ENCODE measurements around the gene ACTL8.

ACTL8 gene

DNA sequence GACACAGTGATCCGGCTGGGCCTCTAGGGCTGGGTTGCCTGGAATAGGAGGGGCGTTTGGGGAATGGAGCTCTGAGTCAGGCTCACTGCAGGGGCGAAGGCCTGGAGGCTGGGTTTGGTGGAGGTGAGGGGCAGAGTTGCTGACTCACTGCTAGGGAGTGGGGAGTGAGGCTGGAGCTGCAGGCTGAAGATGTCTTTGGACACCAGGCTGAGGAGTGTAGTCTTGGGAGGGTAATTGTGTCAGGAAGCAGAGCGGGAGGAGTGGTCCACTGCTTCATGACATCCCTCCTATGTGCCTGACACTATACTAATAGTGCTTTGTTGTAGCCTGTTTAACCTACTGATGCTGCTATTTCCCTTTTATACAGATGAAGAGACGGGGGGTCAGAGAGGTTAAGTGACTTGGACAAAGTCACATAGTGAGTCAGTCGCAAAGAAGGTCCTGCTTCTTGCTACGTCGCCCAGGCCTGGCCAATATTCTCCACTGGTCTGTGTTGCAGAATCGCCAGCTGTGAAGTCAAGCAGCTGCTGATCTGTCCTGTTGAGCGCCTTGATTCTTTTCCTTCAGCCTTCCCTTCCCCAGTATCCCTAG, 13.6 kb downstream of the ACTL8 start:
- DNase-seq (ENCODE audit: low read depth in 3 of 3, low spot score in 1 of 3): no peak

- no peak for DNase-seq (ENCODE audit: low read depth in 3 of 3, low spot score in 1 of 3)
Measured at GRCh38 chr1:17770983-17771382, 15.8 kb downstream of the ACTL8 start.

GRCh38 chr1:17772615-17773212, 17.6 kb downstream of the ACTL8 start:
- DNase-seq (ENCODE audit: low read depth in 3 of 3, low spot score in 1 of 3): no peak

- no peak for DNase-seq (ENCODE audit: low read depth in 3 of 3, low spot score in 1 of 3)
Measured at GRCh38 chr1:17773591-17774326, 18.6 kb downstream of the ACTL8 start.

DNA sequence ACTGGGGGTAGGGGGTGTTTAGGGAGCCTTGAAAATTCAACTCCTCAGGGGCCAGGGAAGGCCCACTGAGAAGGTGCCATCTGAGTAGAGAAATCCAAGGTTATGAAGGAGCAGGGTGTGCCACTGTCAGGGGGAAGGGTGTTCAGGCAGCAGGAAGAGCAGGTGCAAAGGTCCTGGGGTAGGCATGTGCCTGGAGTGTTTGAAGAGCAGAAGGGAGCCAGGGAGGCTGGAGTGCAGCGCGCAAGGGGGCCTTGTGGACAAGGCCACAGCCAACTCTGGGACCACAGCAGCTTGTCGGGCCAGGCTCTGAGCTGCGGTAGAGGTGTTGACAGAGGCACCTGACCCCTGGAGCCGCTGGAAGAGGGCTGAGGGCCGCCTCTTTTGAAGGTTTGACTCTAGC, 19.3 kb downstream of the ACTL8 start:
- DNase-seq (ENCODE audit: low read depth in 3 of 3, low spot score in 1 of 3): no peak

- no peak for DNase-seq (ENCODE audit: low read depth in 3 of 3, low spot score in 1 of 3)
Measured at GRCh38 chr1:17775796-17776195, 20.7 kb downstream of the ACTL8 start.

- DNase-seq (ENCODE audit: low read depth in 3 of 3, low spot score in 1 of 3): no peak
Measured at GRCh38 chr1:17776426-17776825, 21.3 kb downstream of the ACTL8 start.

DNA sequence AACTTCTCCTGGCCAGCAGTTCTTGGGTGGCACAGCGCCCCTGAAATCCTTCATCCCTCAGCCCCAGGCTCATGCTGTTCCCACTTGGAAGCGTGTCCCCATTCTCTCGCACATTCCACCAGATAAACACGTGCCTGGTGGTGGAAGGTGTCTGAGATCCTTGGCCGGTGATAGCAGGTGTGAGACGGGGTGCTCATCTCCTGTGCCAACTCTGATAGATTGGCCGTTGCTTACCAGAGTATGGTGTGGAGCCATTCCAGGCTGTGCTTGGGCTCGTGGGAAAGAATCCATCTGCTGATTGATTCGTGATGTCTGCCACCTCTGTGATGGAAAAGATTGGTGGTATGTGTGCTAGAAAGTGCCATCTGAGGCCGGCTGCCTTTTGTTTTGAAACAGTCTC, 22.2 kb downstream of the ACTL8 start:
- DNase-seq (ENCODE audit: low read depth in 3 of 3, low spot score in 1 of 3): no peak

DNA sequence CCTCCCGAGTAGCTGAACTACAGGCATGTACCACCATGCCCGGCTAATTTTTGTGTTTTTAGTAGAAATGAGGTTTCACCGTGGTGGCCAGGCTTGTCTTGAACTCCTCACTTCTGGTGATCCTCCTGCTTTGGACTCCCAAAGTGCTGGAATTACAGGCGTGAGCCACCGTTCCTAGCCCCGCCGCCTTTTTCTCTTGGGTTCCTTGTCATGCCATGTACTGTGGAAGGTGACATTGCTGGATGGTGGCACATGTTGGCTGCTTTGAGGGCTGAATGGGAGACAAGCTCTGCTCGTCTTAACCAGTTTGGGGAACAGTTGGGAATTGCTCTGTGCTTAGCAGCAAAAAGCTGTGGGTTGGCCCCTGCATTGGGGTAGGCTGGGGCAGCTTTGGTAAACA, 22.7 kb downstream of the ACTL8 start:
- no peak for DNase-seq (ENCODE audit: low read depth in 3 of 3, low spot score in 1 of 3)

- no peak for DNase-seq (ENCODE audit: low read depth in 3 of 3, low spot score in 1 of 3)
Measured at GRCh38 chr1:17780916-17781315, 25.8 kb downstream of the ACTL8 start.

- DNase-seq (ENCODE audit: low read depth in 3 of 3, low spot score in 1 of 3): no peak
Measured at GRCh38 chr1:17789926-17790325, 34.8 kb downstream of the ACTL8 start.

DNA sequence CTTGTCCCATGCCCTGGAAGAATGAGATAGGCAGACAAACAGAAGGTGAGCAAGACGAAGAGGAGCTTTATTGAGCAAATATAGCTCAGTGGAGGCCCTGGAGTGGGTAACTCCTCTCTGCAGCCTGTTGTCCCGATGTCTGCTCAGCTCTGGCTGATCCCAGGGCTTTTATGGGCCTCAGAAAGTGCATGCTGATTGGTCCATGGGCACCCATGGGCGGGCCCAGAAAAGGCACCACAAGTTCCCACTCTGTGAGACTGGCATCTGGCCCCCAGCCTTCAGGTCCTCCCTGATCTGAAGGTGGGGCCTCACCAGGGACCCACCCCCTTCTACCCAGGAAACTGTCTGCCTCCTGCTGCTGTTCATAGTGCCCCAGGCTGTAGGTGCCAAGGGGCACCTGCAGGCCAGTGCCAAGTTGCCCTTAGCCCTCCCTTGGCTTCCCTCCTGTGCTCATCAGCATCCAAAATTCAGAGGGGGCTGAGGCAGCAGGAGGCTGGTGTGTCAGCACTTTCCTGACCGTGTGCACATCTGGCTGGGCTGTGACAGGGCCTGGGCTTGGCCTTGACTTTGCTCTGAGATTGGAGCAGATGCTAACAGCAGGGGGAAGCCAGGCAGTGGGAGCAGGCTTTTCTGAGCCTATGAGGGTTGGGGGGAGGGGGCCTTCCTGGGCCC, 35.4 kb downstream of the ACTL8 start:
- DNase-seq (ENCODE audit: low read depth in 3 of 3, low spot score in 1 of 3): no peak

- DNase-seq (ENCODE audit: low read depth in 3 of 3, low spot score in 1 of 3): no peak
Measured at GRCh38 chr1:17791055-17791390, 35.9 kb downstream of the ACTL8 start.

DNA sequence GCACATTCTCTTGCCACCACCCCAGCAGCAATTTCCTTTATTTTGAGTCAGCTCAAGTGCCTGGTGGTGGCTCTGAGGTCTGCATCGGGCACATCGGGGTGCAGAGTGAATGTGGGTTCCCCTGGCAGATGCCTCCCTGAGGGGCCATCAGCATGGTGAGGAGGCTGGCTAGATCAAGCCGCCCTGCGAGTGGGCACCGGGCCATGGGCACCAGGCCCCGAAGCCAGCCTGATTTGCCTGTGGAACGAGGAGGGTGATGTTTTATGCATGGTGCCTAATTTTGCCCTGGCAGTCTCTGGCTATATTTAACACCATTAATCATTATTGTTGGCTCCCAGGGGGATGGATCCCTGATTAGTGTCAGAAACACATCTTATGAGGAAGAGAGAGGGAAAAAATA, 36.3 kb downstream of the ACTL8 start:
- DNase-seq (ENCODE audit: low read depth in 3 of 3, low spot score in 1 of 3): no peak

- DNase-seq (ENCODE audit: low read depth in 3 of 3, low spot score in 1 of 3): no peak
Measured at GRCh38 chr1:17792421-17792820, 37.3 kb downstream of the ACTL8 start.

- no peak for DNase-seq (ENCODE audit: low read depth in 3 of 3, low spot score in 1 of 3)
Measured at GRCh38 chr1:17795081-17795809, 40.1 kb downstream of the ACTL8 start.

GRCh38 chr1:17795836-17796645, 40.9 kb downstream of the ACTL8 start:
- no peak for DNase-seq (ENCODE audit: low read depth in 3 of 3, low spot score in 1 of 3)

DNA sequence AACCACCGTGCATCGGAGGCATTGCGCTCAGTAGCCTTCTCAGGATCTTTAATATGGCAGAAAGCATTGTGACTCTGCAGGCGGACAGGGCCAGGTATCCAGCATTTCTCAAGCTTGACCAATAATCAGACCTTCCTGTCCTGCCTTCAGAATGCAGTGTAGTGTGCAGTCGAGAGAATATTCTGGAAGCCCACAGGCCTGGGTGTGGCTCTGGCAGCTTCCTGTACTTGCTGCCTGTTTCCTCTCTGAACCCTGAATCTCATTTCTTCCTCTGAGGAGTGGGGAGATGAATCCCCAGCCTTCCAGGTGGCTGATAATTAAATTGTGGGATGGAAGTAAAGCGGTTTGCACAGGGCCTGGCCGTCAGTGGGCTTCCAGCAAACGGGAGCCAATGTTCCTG, 42.3 kb downstream of the ACTL8 start:
- no peak for DNase-seq (ENCODE audit: low read depth in 3 of 3, low spot score in 1 of 3)

GRCh38 chr1:17798011-17798410, 42.9 kb downstream of the ACTL8 start:
- DNase-seq (ENCODE audit: low read depth in 3 of 3, low spot score in 1 of 3): no peak

GRCh38 chr1:17798799-17799382, 43.8 kb downstream of the ACTL8 start:
- no peak for DNase-seq (ENCODE audit: low read depth in 3 of 3, low spot score in 1 of 3)
